A549 treated with RU486 at 1 μM for 4 hours (cell line): Measurements from ENCODE around the gene CGAS. TPM values are rescaled to one million over a fixed set of nuclear protein-coding genes. Genes with fewer than 3 reads are reported as not detected.

Experiments
- total RNA-seq: library from RNA; stranded (reverse); fragments of 200-300 nt; extraction: Qiagen RNA extraction; gene quantifications from 5 replicates; pipeline ENCODE4 v1.2.3, GENCODE V29; 2022; ENCODE audit warnings: low read depth

The CGAS gene
- 4.8 to 5.6 TPM (median 5.2 TPM) in 5 replicates for total RNA-seq

GRCh38 chr6:73452107-73452461 lies at the start of gene CGAS:
Gene CGAS, minus strand, starts transcription at chr6:73452297. Its CDS starts 116 bp downstream, at chr6:73452181.

GRCh38 chr6:73461537-73462350 lies 9.6 kb upstream of the CGAS start, which contains the start of gene MTO1:
Gene MTO1, plus strand, starts transcription at chr6:73461737. Its CDS starts 118 bp downstream, at chr6:73461855.

GRCh38 chr6:73394577-73395354 lies 57.3 kb downstream of the CGAS start, which contains the start of gene DDX43:
Gene DDX43, plus strand, starts transcription at chr6:73394828. Its CDS starts 78 bp downstream, at chr6:73394906.

Other genes with a start within 250 kb of the CGAS start
- 0.25 to 0.51 TPM (median 0.39 TPM) in 4 of 5 replicates, not detected in the other for gene KHDC1L, start 226.8 kb downstream of the CGAS start, total RNA-seq
- gene KHDC1, start 189.1 kb downstream of the CGAS start, total RNA-seq, result 2.2 to 4.0 TPM (median 3.5 TPM) in 5 replicates
- not detected in 5 replicates for gene DPPA5, start 98.0 kb downstream of the CGAS start, total RNA-seq
- not detected in 5 replicates for gene KHDC3L, start 89.6 kb downstream of the CGAS start, total RNA-seq
- gene OOEP, start 82.4 kb downstream of the CGAS start, total RNA-seq, result not detected in 5 replicates
- not detected in 5 replicates for gene DDX43, start 57.5 kb downstream of the CGAS start, total RNA-seq
- gene MTO1, start 9.4 kb upstream of the CGAS start, total RNA-seq, result 9.8 to 12.1 TPM (median 10.8 TPM) in 5 replicates
- 7,070 to 9,476 TPM (median 7,700 TPM) in 5 replicates for gene EEF1A1, start 68.7 kb upstream of the CGAS start, total RNA-seq
- gene SLC17A5, start 201.7 kb upstream of the CGAS start, total RNA-seq, result 6.6 to 11.1 TPM (median 10.3 TPM) in 5 replicates
- gene CD109, start 243.9 kb upstream of the CGAS start, total RNA-seq, result 14.9 to 37.7 TPM (median 34.4 TPM) in 5 replicates